ENCODE data around the gene PDX1. TPM values are rescaled to one million over a fixed set of nuclear protein-coding genes. Genes with fewer than 3 reads are reported as not detected.
A peak's percentile ranks its signal among the peaks of the same experiment; 100 is the strongest.

Gene PDX1
- not detected for total RNA-seq
- not detected for polyA plus RNA-seq
- long read RNA-seq, donor 1: 0 reads
- long read RNA-seq, donor 2: 0 reads
- long read RNA-seq, donor 3: 0 reads

- H3K36me3 ChIP-seq: no peaks in the 10 kb centered on the region
- peak within 1 kb of the TSS in 9 of 10 donors; percentile 15 to 47 (median 41) for H3K4me3 ChIP-seq
- peaks cover 7 to 50% (median 38%) of the 10 kb centered on the region in 9 donors for H3K4me1 ChIP-seq
- no peaks in the 10 kb centered on the region for H3K9me3 ChIP-seq
- no peak for TF ChIP-seq CTCF (IDR thresholded peaks at IDR 0.05)
- ATAC-seq (peak; percentile 53 to 84 (median 70)), DNase-seq (peak in 1 of 2 donors; percentile 29)
- H3K27ac ChIP-seq: no peak within 1 kb of the TSS
- intact Hi-C loops (cut with DNase I): no loop called here
- peaks cover 62 to 100% (median 100%) of the 10 kb centered on the region in 7 donors for H3K27me3 ChIP-seq
- WGBS, 2 donors: 1% methylated on average over 66 to 76 of the region's 76 CpGs
Observed at GRCh38 chr13:27919934-27920676, at the start of gene PDX1. TSS of gene PDX1 (plus strand) at chr13:27920000. CDS start at chr13:27920139, 139 bp downstream.

- DNase-seq (no peak), ATAC-seq (no peak)
- Histone ChIP-seq H3K27ac (no peak overlapping the region), H3K9me3 (peaks cover 0 to 4% (median 0%) of the 10 kb centered on the region in 11 donors), H3K27me3 (peaks cover 0 to 87% (median 67%) of the 10 kb centered on the region in 7 donors), H3K4me1 (no peaks in the 10 kb centered on the region), H3K4me3 (no peak overlapping the region), H3K36me3 (no peaks in the 10 kb centered on the region)
- no peak for TF ChIP-seq CTCF (IDR thresholded peaks at IDR 0.05)
- 83% methylated on average over 5 of the region's 5 CpGs for WGBS, 2 donors
- intact Hi-C loops (cut with DNase I): no loop called here
Observed at GRCh38 chr13:27878274-27878673, 41.5 kb upstream of the PDX1 start.

DNA sequence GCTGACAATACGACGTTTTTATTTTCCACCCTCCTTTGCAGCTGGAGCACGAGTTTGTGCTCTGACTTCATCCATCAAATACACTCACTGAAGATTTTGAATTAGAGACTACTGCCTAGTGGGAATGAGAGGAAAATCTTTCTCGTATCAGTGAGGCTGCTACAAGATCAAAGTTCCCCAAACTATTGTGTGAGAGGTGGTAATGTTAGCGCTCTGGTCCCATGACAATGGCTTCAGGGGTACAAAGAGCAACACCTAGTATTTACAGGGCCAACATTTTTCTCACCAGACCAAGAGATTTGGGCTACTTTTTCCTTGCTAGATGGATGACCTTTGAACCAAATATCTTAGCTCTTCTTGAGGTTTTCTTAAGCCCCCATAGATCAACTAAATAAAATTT lies 30.3 kb upstream of the PDX1 start:
- Histone ChIP-seq H3K4me3 (no peak overlapping the region), H3K27me3 (peaks cover 0 to 63% (median 21%) of the 10 kb centered on the region in 7 donors), H3K4me1 (no peaks in the 10 kb centered on the region), H3K36me3 (no peaks in the 10 kb centered on the region), H3K27ac (no peak overlapping the region), H3K9me3 (peaks cover 0 to 20% (median 10%) of the 10 kb centered on the region in 11 donors)
- TF ChIP-seq CTCF (IDR thresholded peaks at IDR 0.05): no peak
- intact Hi-C loops (cut with DNase I): no loop called here
- ATAC-seq (no peak), DNase-seq (no peak)
- WGBS, 2 donors: 30 to 45% methylated on average over 5 of the region's 5 CpGs

- no peak for TF ChIP-seq CTCF (IDR thresholded peaks at IDR 0.05)
- DNase-seq (no peak), ATAC-seq (no peak)
- Histone ChIP-seq H3K36me3 (no peaks in the 10 kb centered on the region), H3K27me3 (peaks cover 0 to 83% (median 47%) of the 10 kb centered on the region in 7 donors), H3K27ac (no peak overlapping the region), H3K4me3 (no peak overlapping the region), H3K9me3 (peaks cover 0 to 28% (median 8%) of the 10 kb centered on the region in 11 donors), H3K4me1 (no peaks in the 10 kb centered on the region)
- intact Hi-C loops (cut with DNase I): no loop called here
Observed at GRCh38 chr13:27896726-27897125, 23.1 kb upstream of the PDX1 start.

Data from heart right ventricle (tissue), 16 donors.